ENCODE measurements around the gene GASK1B.

The GASK1B gene

GRCh38 chr4:158172261-158173258, at the start of gene GASK1B:
Gene GASK1B, minus strand, starts transcription at chr4:158173025. Its CDS starts 1,650 bp downstream, at chr4:158171375.
- DNase-seq = no peak

DNA sequence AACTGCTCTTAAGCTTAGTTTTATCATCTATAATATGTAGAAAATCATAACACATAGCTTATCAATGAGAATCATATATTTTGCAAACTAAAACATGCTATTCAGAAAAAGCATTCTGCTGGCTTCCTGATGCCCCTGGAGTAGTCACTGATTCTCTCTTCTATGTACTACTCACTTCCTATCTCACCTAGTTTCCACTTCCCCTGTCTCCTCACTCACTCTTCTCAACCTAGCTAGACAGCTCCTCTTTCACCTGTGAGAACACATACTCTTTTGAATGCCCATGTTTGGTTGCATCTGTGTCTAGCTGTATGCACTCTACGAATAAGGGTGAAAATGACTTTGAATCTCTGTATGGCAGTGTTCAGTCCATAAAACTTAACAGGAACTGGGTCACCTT, 46.8 kb upstream of the GASK1B start:
- DNase-seq = no peak

DNA sequence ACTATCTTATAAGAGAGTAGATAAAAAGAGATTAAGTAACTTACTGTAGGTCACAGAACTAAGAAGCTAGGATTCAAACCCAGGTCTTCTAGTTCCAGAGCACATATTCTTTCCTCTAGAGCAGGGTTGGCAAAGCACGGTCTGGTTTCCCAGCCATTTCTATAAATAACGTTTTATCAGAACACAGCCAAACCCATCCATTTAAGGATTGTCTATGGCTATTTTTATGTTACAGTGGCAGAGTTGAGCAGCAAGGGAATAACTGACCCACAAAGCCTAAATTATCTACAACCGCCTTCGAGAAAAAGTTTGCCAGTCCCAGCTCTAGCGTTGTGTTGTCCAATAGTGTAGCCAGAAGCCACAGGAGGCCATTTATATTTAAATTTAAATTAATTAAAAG, 44.9 kb upstream of the GASK1B start:
- DNase-seq = no peak

- DNase-seq = no peak
These were observed 42.0 kb upstream of the GASK1B start for GRCh38 chr4:158214856-158215255.

- no peak for DNase-seq
These were observed 40.6 kb upstream of the GASK1B start for GRCh38 chr4:158213466-158213865.

GRCh38 chr4:158211222-158211621, 38.4 kb upstream of the GASK1B start:
- no peak for DNase-seq

DNA sequence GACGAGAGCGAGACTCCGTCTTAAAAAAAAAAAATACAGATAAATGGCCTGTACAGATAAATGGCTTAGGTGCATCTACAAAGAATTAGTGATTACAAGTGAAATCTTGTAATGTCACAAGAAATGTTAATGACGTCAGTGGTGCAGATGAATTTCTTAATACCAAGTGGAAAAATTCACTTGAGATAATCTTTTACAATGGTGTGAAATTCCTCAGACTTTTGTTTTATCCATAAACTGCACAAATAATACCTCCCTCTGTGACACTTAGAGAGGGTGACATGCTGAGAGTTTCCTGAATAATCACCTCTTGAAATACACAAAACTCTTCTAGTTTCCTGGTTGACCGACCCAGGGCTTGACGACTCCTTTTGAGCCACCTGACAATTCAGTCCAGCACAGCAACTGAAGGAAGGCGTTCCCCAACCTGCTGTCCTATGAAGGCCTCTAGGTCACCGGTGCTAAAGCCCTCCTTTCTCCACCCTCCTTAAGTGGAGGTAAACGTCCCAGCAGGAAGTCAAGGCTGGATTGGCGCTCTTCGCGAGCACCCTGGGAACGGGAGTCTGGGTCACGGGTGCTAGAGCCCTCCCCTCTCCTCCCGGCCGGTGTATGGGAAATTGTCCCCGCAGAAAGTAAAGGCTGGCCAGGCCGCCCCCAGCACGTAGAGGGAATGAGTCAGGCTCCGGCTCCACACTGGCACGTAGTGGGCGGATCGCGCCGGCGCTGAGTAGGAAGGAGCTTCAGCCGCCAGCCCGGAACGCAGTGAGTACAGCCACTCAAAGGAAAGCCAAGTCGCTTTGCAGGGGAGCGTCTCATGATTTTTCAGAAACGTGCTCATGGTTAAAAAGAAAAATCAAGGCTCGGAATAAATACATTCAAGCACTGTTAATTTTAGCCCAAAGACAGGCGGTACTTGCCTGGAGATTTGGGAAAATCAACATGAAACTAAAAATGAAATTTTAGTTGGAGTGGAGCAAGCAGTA, 37.3 kb upstream of the GASK1B start, which contains the start of gene TMEM144:
TMEM144 (plus strand) TSS at position 662 of the 983 bp plus-strand sequence. CDS start 2,182 bp downstream, outside the sequence.
- DNase-seq = no peak

DNA sequence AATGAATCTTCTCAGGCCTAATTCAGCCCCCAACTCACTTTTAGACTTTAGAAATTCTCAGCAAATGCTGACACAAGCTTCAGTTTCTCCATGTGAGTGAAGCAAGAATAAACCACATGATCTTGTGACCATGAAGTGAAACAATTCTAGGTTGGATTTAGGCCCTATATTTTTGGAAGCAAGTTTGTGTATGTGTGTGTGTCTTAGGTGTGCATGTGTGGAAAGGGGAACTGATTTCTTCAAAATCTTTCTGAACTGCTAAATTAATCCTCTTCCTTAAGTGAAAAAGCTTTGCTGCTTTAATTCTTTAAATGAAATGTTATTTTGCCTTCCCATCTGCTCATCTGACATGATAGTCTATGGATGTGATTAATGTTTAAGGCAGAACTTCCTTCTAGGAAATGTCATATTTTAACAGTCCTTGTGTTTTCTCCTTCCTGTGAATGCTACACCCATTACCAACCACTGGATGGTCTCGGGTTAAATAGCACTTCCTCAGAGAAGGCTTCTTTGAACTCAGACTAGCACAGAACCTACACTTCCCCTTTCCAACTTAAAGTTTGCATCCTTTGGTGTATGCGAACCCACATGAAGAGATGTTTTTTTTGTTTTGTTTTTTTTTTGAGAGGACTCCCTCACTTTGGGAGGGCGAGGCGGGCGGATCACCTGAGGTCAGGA, 36.3 kb upstream of the GASK1B start:
- no peak for DNase-seq

GRCh38 chr4:158203929-158204328, 31.1 kb upstream of the GASK1B start:
- no peak for DNase-seq

- DNase-seq = no peak
These were observed 30.6 kb upstream of the GASK1B start for GRCh38 chr4:158203436-158203835.

DNA sequence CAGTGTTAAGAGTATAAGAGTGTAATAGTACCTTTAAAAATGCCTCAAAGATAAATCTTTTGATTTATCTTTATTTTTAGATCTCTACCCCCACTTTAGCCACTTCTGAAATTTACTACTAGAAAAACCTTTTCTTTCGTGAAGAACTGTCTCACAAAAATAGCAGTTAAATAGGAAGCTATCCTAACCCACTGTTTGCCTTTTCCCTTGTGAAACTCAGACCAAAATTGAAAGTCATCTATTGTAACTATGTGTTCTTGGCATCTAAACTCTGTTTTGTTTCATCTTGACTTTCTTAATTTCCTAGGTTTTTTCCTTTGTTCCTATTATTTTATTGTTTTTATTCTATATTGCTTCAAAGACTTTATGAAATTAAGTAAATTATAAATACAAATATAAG, 29.7 kb upstream of the GASK1B start:
- DNase-seq = no peak

DNA sequence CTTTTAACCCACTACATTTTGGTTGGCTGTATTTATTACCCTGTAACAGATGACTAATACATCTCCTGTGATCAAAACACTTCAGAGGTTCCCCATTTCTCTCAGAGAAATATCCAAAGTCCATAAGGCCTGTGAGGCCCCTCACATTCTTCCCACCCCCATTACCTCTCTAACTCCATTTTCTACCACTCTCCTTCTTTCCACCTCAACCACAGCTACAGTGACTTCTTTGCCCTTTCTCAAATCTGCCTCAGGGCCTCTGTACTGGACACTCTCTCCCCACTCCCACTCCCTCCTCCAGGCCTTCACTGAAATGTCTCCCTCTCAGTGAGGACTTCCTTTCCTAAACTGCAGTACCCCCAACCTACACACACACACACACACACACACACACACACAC, 29.1 kb upstream of the GASK1B start:
- no peak for DNase-seq

GRCh38 chr4:158201322-158201721, 28.5 kb upstream of the GASK1B start:
- no peak for DNase-seq

- DNase-seq = no peak
These were observed 27.4 kb upstream of the GASK1B start for GRCh38 chr4:158200214-158200613.

DNA sequence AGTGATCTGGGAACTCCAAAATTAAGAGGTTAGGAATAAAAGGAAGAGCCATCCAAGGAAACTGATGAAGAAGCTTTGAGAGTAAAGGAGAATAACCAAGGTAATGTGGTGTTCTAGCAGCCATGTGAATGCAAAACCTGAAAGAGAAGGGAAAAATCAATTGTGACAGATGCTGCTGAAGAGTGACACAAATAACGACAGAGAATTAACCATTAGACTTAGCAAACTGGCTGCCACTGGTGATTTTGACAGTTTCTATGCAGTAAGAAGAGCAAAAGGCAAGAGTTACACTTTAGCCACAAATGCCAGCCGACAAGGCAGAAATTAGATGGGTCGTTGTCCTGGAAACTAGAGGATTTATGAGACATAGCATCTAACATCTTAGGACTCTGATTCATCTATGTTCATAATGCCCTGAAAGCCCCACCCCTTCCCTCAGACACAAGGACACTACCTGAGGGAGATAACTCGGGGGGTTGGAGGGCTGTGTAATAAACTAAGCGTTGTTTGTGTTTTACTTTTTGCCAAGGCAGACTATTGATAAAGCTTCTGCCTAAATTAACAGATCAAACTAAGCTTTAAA, 24.5 kb upstream of the GASK1B start:
- DNase-seq = no peak

DNA sequence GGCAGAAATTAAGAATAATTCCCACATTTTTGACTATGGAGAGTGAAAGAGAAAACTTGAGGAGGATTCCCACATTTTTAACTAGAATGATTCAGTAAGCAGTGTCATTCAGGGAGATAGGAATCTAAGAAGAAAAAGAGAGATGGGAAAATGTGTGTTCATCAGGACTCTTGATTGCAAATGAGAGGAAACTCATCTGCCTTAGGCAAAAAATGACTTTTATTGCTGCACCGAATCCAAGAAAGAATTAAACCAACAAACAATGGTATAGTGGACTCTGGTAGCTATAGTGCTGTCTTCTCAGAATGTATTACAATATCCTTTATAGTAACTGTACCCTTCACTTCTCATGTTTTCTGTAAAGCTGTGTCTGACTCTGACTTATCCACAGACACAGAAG, 22.5 kb upstream of the GASK1B start:
- no peak for DNase-seq

- DNase-seq = no peak
These were observed 20.4 kb upstream of the GASK1B start for GRCh38 chr4:158193171-158193749.

- DNase-seq = no peak
These were observed 19.8 kb upstream of the GASK1B start for GRCh38 chr4:158192439-158193158.

DNA sequence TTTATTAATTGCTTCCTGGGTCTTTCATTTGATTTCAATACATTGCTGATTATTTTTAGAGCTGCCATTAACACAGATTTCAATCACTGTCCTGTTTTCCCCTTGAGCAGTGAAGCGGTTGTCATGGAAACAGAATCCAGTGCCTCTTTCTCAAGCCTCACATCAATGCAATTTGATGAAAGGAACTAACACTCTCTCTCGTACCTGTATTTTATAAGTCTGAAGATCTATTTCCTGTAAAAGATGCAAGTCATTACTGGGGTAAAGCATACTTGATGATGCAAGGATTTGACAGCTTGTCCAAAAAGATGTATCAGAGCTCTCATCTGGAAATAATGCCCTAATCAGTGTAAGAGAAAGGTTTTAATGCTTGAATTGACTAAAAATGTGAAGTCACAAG, 17.9 kb upstream of the GASK1B start:
- DNase-seq = no peak

- no peak for DNase-seq
These were observed 16.6 kb upstream of the GASK1B start for GRCh38 chr4:158189422-158189821.

- no peak for DNase-seq
These were observed 14.0 kb upstream of the GASK1B start for GRCh38 chr4:158186815-158187214.

Measured in activated effector memory CD4-positive, alpha-beta T cell treated with Interleukin-2 at 50 U/mL for 16 hours (primary cell).